Heart left ventricle (tissue), 16 donors: ENCODE measurements around the gene TBC1D4. TPM values are rescaled to one million over a fixed set of nuclear protein-coding genes. Genes with fewer than 3 reads are reported as not detected.

Source experiments
- ATAC-seq, 4 donors: fragments of 200-7000 bp; cut with Tn5 transposase; one replicate each; pipeline ENCODE4 v1.9.1; 2020 to 2022; ENCODE audit warnings: moderate library complexity in 4 of 4, mild to moderate bottlenecking in 3 of 4, moderate number of reproducible peaks in 1 of 4
- DNase-seq, 5 donors: peaks; one replicate each; pipeline ENCODE4 v3.0.0-alpha.2; 2020
- H3K27ac ChIP-seq, 12 donors: fragments of 200-600 bp; sonication (generic) in 4 of 12; one replicate each; pipeline versions ENCODE4 v1.5.0 to v1.8.0; 2016 to 2022; ENCODE audit warnings: mild to moderate bottlenecking in 2 of 12
- H3K27me3 ChIP-seq, 9 donors: fragments of 200-600 bp; sonication (generic) in 2 of 9; one replicate each; pipeline versions ENCODE4 v1.5.1 to v1.8.0; 2016 to 2022; ENCODE audit warnings: mild to moderate bottlenecking in 3 of 9
- H3K36me3 ChIP-seq, 9 donors: fragments of 200-600 bp; sonication (generic) in 2 of 9; one replicate each; pipeline versions ENCODE4 v1.5.0 to v1.8.0; 2018 to 2022; ENCODE audit warnings: mild to moderate bottlenecking in 2 of 9
- H3K4me1 ChIP-seq, 12 donors: fragments of 200-600 bp; sonication (generic) in 4 of 12; one replicate each; pipeline versions ENCODE4 v1.5.0 to v1.8.0; 2016 to 2022; ENCODE audit warnings: mild to moderate bottlenecking in 3 of 12
- H3K4me3 ChIP-seq, 12 donors: fragments of 200-600 bp; sonication (generic) in 4 of 12; one replicate each; pipeline versions ENCODE4 v1.5.0 to v1.8.0; 2017 to 2022; ENCODE audit warnings: mild to moderate bottlenecking in 9 of 12, moderate library complexity in 4 of 12
- H3K9me3 ChIP-seq, 12 donors: fragments of 200-600 bp; sonication (generic) in 4 of 12; one replicate each; pipeline versions ENCODE4 v1.5.0 to v1.8.0; 2016 to 2022; ENCODE audit warnings: mild to moderate bottlenecking in 1 of 12
- POLR2A ChIP-seq, 2 donors: fragments of 450-650 bp; IDR thresholded peaks; one replicate each; pipeline ENCODE4 v1.6.1; 2017; ENCODE audit warnings: antibody characterized with exemption in 2 of 2, mild to moderate bottlenecking in 2 of 2, moderate library complexity in 2 of 2
- WGBS, 4 donors: extraction: QIAGEN DNeasy Blood & Tissue Kit in 2 of 4; methylation state at CpG; one replicate each; pipeline versions ENCODE4 v1.1.5 to v1.1.7; 2013 to 2018; 5-methylcytosine and 5-hydroxymethylcytosine counted together
- intact Hi-C, 10 donors: fragments of 100-400 bp; cut with DNase I; formaldehyde crosslinking; loops; one replicate each; pipeline versions ENCODE4 v1.11.1 to v1.14.2; 2022
- polyA plus RNA-seq, 2 donors: library from polyadenylated mRNA; stranded (reverse); fragments of 200-250 nt; gene quantifications; one replicate each; pipeline ENCODE4 v1.2.3, GENCODE V29; 2013
- total RNA-seq, 9 donors: library from RNA; depleted of rRNA in 2 of 9; stranded (reverse); fragments of >200 nt in 2 of 9; fragmentation: NEBNext Ultra II Directional in 3 of 9; extraction: Animal tissue kit (Norgen Biotek cat#: 25700) in 3 of 9; gene quantifications; one replicate each; pipeline versions ENCODE4 v1.1.0 to v1.2.4, GENCODE V29; 2016 to 2023
- TF ChIP-seq, protein P1 (sequence below), 12 donors: fragments of 200-600 bp; sonication (generic) in 4 of 12; IDR thresholded peaks; one replicate each; pipeline versions ENCODE4 v1.5.0 to v1.8.0; 2018 to 2022; ENCODE audit warnings: antibody characterized with exemption in 12 of 12, mild to moderate bottlenecking in 5 of 12
- donor health status: ischemic (EF 13 %, LVEDD 7.1; RV severe dilation, severe dysfunction).
- donor health status: healthy with polysubstance abuse.
- donor health status: DM: no; HTN: yes; CAD: no.
- donor health status: DM: no; HTN: no; CAD: no.
- donor health status: ischemic (EF 25% LVEDD 6.9; RV normal size, moderate dysfunction).
- donor health status: ischemic (EF 25% LVEDD 5.7; RV mildly dilated, moderate dysfunction).
- donor health status: healthy.
- donor health status: DM: yes; HTN: yes; CAD: no.
- donor health status: ischemic (EF 35%, LVEDD 5.7; RV mildly dilated, moderate dysfunction).
- donor health status: nonischemic (EF 11% LVEDD 7.7; RV severe dilation, severe dysfunction).
- donor health status: DM: yes; HTN: yes; CAD: no.
- donor health status: PGD.
- donor health status: ischemic (EF 29% LVEDD 5.4; RV normal size, mild dysfunction).
- donor health status: nonischemic (EF 23%, LVEDD 6.1; RV moderate dilation, normal function).

The TBC1D4 gene
- total and polyA plus RNA-seq, 11 donors, result 26.8 to 158 (median 81.6) TPM

DNA sequence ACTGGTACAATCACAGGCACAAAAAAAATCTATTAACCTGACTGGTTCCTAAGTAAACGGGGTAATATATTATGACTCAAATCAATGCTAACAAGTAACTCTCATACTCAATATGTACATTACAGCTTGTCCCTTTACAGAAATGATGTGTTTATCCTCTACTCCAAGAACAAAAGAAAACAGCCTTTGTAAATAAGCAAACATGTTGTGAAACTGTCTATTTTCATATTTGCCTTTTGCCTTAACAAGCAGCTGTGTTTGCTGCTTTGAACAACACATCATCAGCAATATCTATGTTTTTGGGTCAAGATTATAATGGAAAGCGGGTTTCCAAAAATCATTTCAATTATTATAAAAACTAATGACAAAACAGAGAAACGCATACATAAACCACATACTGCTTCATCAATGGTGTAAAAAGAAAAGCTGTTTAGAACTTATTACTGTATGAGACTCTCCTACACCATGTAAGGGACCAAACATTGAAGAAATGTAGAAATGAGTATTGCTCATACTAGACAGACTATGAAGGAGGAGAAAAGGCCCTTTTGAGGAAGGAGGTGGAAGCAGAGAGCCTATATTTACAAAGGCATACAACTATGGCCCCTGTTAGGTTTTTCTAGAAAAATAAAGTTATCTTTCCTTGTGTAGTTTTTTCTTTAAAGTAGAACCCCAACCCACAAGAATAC, 14.8 kb downstream of the TBC1D4 start:
- no peak overlapping the region for H3K4me3 ChIP-seq
- no peaks in the 10 kb centered on the region for H3K27me3 ChIP-seq
- no peak for TF ChIP-seq POLR2A (IDR thresholded peaks at IDR 0.05)
- TF ChIP-seq, protein P1, sequence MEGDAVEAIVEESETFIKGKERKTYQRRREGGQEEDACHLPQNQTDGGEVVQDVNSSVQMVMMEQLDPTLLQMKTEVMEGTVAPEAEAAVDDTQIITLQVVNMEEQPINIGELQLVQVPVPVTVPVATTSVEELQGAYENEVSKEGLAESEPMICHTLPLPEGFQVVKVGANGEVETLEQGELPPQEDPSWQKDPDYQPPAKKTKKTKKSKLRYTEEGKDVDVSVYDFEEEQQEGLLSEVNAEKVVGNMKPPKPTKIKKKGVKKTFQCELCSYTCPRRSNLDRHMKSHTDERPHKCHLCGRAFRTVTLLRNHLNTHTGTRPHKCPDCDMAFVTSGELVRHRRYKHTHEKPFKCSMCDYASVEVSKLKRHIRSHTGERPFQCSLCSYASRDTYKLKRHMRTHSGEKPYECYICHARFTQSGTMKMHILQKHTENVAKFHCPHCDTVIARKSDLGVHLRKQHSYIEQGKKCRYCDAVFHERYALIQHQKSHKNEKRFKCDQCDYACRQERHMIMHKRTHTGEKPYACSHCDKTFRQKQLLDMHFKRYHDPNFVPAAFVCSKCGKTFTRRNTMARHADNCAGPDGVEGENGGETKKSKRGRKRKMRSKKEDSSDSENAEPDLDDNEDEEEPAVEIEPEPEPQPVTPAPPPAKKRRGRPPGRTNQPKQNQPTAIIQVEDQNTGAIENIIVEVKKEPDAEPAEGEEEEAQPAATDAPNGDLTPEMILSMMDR (IDR thresholded peaks at IDR 0.05), result no peak
- H3K4me1 ChIP-seq, result peaks cover 0 to 52% (median 16%) of the 10 kb centered on the region in 12 donors
- H3K9me3 ChIP-seq, result no peaks in the 10 kb centered on the region
- DNase-seq (no peak), ATAC-seq (no peak)
- no peaks in the 10 kb centered on the region for H3K36me3 ChIP-seq
- intact Hi-C loops, result loop anchor here in 1 of 10 donors (5.0 kb wide), 1 partner anchor 60 kb away; no protein-coding TSS in a partner anchor
- peak overlapping the region in 2 of 12 donors; percentile 43 to 64 for H3K27ac ChIP-seq
- WGBS, 4 donors, result 92 to 96% (median 95%) methylated on average over 3 of the region's 3 CpGs

DNA sequence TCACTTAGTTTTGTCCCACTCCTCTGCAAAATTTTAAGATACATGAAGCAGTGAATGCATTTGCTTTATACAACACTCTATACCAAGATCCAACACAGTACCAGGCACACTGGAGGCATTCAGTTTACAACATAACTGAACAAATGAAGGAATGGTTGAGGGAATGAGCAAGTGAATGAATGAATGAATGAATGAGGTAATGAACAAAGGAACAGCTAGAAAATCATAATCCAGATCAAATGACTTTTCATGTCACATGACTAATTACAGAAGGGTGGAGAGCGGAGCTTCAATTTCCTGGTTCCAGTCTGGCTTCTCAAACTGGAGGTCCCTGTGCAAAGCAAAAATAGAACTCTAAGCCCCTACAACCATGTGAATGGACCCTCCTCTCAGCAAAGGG, 16.7 kb downstream of the TBC1D4 start:
- H3K4me3 ChIP-seq, result no peak overlapping the region
- peak overlapping the region in 5 of 12 donors; percentile 29 to 73 (median 52) for H3K27ac ChIP-seq
- no peaks in the 10 kb centered on the region for H3K27me3 ChIP-seq
- TF ChIP-seq, protein P1 (IDR thresholded peaks at IDR 0.05), result no peak
- ATAC-seq (no peak), DNase-seq (no peak)
- no peaks in the 10 kb centered on the region for H3K9me3 ChIP-seq
- H3K36me3 ChIP-seq, result no peaks in the 10 kb centered on the region
- 90 to 93% (median 91%) methylated on average over 1 of the region's 1 CpG for WGBS, 4 donors
- intact Hi-C loops, result loop anchor here in 1 of 10 donors (5.0 kb wide), 1 partner anchor 58 kb away; no protein-coding TSS in a partner anchor
- H3K4me1 ChIP-seq, result peaks cover 0 to 64% (median 22%) of the 10 kb centered on the region in 12 donors

DNA sequence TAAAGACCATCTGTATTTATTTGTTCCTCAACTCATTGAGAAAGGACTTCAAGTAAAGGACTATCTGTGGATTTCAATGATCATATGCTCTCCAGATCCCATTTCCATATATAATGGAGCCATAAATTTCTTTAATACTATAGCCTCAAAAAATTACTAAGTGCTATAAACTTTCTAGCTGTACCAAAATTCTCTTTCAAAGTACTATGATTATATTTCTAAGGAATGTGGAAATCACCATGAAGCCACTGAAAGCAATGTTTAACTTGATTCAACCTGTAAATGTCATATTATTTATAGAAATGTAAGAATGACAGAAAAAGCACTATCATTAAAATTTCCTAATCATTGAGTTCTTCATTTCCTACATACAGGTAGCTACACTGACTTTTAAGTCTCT, 20.7 kb downstream of the TBC1D4 start:
- Histone ChIP-seq H3K4me3 (no peak overlapping the region), H3K27ac (peak overlapping the region in 6 of 12 donors; percentile 1 to 82 (median 18)), H3K9me3 (no peaks in the 10 kb centered on the region), H3K4me1 (peaks cover 0 to 75% (median 29%) of the 10 kb centered on the region in 12 donors), H3K27me3 (no peaks in the 10 kb centered on the region), H3K36me3 (no peaks in the 10 kb centered on the region)
- TF ChIP-seq POLR2A (IDR thresholded peaks at IDR 0.05), result no peak
- TF ChIP-seq, protein P1 (IDR thresholded peaks at IDR 0.05), result no peak
- DNase-seq (no peak), ATAC-seq (no peak)
- intact Hi-C loops, result no loop called here

DNA sequence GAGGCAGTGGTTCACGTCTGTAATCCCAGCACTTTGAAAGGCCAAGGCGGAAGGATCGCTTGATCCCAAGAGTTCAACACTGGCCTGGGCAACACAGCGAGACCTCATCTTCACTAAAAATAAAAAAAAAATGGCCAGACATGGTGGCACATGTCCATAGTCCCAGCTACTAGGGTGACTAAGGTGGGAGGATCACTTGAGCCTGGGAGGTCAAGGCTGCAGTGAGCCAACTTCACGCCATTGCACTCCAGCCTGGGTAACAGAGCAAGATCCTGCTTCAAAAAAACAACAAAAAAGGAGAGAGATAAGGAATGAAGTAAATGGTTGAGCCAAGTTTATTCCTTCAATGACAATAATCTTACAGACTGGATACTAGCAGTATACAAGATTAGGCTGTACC, 21.3 kb downstream of the TBC1D4 start:
- Histone ChIP-seq H3K4me3 (no peak overlapping the region), H3K4me1 (peaks cover 0 to 80% (median 34%) of the 10 kb centered on the region in 12 donors), H3K27ac (peak overlapping the region in 8 of 12 donors; percentile 12 to 82 (median 19)), H3K9me3 (no peaks in the 10 kb centered on the region), H3K27me3 (no peaks in the 10 kb centered on the region), H3K36me3 (no peaks in the 10 kb centered on the region)
- DNase-seq, result no peak
- 70 to 85% (median 72%) methylated on average over 5 of the region's 5 CpGs for WGBS, 4 donors
- ATAC-seq, result no peak
- intact Hi-C loops, result no loop called here
- TF ChIP-seq, protein P1 (IDR thresholded peaks at IDR 0.05), result no peak
- no peak for TF ChIP-seq POLR2A (IDR thresholded peaks at IDR 0.05)
